NCI-H446 treated with DMSO at 0.1 percent for 48 hours (cell line): Measurements from ENCODE around the gene SLC35B1.
"Not testable (repeated sequence)": the region's sequence is repeated elsewhere in the genome, so short reads cannot be mapped to it uniquely, and the experiment has no call there.

Experiments used
- DNase-seq: peaks from one replicate; lab custom pipeline; 2025; lab: John Stamatoyannopoulos, UW

SLC35B1 gene

DNA sequence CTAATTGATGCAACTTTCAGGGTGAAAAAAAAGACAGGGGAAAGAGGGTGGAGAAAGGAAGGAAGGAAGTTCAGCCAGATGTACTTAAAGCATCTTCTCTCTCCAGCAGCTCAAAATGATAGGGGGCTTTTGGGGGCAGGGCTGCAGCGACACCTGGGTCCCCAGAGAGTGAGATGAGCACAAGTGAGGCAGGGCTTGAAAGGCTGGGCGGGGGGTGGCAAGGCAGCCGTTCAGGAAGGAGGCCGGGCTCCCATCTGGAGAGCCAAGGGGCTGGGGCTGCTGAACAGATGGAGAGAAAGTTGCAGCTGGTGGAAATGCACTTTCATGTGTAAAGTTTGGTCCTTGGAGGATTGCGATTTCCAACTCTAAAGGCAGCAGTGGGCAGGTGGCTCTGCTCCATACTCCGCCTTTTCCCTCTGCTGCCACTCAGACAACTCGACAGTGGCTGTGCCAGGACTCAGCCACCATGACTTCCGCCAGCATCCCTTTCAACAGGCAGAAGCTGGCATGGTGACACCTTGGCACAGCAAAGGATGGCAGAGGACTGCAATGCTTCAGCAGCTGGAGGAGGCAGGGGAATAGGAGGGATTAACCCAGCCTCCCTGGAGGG lies 7.7 kb downstream of the SLC35B1 start:
- DNase-seq: no peak

DNA sequence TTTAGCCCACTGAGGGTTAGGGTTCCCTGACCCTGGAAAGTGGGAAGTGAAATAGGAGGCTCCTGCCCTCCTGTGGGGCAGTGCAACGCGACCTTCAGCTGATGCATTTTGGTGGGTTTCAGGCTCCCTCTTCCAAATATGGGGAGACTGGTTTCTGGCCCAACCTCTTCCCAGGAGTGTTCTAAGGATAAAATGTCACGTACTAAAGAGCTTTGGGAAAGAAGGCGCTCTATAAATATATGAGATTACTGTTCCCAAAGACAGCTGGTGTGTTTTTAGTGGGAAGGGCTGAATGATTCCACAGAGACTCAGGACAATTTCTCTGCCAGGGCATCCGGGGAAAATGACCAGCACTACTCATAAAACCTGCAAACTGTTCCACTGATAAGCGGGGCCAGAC lies 9.8 kb downstream of the SLC35B1 start:
- DNase-seq: no peak

DNA sequence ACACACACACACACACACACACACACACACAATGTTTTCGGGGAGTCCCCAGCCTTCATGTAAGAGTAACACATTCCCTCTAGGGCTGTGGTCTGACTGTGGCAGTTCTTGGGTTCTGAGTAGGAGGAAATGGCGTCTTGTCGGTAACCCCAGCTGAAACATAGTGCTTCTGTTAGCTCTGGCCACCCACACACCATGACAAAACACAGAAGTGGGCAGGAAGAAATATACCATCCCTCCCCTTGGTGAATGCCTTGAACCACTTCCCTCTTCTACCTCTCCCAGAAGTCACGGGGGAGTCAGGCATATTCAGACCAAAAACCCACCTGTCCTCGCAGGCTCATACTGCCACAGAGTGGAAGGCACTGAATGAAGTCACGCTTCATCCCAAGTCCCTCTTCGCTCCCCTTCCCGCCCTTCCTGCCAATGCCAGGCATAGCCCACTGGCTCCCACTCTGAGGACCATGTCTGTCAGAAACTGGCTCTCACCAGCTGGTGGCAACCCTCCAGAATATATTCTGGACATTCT lies 11.5 kb downstream of the SLC35B1 start:
- DNase-seq: no peak

DNA sequence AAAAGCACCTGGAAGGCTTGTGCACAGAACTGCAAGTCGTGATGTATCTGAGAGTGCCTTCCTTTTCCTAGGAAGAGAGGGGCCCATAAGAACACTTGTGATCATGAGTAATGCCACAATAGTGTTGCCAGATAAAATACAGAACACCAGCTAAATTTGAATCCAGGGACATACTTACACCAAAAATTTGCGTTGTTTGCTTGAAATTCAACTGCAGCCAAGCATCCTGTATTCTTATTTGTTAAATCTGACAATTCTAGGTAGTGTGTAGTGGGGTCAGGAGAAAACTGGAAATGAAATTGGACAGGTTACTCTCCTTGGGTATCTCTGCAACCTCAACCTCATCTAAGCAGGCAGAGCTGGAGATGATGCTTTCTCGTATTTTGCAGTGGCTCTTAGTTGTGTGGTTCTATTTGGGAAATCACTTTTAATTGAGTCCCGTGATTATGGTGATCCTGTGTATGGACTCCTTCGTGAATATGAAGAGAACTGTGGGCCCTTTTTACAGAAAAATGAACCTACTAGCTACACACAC lies 12.0 kb downstream of the SLC35B1 start:
- DNase-seq: no peak

DNA sequence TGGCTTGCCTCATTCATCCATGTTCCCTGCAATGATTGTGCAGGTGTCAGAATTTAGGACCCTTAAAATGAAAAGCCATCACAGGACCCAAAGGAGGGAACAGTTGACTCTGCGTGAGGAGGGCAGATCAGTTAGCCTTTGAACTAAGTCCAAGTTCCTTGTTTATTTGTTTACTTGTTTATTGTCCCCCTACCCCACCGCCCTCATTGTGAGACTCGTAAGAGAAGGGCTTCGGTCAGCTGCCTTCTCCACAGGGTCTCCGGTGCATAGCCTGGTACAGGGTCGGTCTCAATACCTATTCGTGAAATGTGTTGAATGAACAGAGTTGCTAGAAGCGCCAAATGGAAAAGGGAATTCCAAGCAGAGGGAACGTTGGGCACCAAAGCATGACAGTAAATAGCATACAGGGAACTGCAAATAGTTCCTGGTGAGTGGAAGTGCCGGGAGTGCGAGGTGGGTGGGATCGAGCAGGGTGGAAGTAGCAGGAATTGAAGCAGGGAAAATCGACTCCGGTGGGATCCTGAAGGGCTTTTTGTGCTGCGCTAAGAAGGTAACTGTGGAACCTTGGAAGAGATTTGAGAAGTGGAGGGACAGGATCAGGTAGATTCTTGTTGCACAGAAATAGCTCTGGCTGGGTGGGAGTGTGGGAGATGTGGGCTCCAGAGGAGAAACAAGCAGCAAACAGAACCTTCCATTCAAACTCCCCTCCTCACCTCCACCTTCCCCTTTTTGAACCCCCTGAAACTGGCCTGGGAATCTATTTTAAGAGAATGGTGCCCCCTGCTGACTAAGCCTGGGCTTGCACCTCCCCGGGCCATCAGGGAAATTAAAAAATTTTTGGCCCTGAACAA lies 12.7 kb downstream of the SLC35B1 start:
- DNase-seq: no peak

DNA sequence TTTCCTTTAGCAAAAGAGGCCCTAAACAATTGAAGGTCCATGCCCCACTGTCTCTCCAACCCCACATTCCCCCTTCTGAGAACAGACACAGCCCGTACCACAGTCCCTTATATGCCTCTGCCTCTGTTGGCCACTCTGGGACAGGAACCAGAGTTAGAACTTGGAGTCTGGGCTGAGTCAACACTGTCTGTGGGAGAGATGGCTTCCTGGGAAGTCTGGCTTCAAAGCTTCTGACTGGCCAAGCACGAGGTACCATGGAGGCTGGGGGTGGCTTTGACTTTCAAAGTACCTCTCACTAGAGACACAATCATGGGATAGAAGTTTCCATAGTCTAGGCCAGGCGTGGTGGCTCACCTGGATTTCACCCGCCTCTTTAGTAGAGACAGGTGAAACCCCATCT lies 15.0 kb downstream of the SLC35B1 start:
- DNase-seq: no peak

DNA sequence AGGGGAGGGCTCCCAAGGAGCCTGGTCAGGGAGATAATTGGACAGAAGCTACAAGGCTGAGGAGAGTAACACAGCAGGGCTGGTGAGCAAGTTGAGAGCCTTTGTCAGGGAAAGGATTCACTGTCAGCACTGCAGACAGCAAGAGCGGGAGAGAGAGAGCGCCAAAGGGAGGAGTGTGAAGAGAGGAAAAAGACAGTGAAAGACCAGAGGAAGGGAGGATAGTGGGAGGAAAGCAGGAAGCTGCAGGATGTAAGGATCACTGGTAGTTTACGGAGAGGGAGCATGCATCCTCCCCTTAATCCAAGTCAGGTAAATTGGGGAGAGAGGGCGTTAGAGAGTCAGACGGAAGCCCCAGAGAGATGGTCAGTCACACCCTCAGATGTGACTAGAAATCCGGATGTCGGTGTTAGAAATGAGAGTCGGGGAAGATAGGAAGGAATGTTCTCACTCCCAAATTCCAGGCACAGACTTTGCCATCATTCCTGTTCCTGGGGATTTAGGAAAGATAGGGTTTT lies 16.0 kb downstream of the SLC35B1 start:
- no peak for DNase-seq

DNA sequence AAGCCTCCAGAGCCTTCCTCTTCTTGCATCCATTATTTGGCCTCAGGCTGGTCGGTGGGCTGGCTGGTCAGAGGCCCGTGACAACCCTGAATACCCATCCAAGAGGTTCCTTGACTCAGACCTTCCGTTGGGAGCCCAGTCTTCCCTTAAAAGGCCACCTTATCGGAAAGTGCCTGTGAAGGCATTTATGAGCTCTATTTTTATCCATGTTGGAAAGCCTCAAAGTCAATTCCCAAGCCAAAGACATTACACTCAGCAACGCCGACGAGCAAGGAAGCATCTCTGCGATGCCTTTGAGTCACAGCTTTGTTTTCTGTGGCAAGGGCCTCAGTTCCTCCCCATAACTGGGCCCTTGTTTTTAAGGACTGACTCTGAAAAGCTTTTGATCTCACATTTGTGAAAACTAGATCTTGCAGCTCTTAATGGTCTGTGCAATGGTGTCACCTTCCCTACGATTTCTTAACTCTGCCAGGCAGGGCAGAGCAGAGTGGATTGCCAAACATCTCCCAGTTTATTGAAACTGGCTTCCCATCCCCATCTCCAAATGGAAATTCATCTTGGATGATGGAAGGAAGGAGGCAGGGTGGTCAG lies 16.6 kb downstream of the SLC35B1 start:
- DNase-seq: no peak

DNA sequence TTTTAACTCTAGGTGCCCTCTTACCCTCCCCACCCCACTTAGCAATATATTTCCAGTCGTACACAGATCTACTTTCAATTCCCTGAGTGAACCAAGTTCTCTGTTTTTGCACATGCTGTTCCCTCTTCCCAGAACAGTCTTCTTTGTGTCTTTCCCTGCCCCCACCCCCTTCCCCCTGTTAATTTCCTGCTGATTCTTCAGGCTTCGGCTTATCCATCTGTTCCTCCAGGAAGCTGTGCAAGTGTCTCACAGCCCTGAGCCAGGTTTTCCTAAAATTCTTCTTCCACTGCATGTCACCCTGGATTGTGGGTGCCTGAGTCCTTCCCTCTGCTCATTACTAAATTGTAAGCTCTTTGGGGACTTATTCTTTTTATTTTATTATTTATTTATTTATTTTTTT lies 17.5 kb downstream of the SLC35B1 start:
- no peak for DNase-seq

DNA sequence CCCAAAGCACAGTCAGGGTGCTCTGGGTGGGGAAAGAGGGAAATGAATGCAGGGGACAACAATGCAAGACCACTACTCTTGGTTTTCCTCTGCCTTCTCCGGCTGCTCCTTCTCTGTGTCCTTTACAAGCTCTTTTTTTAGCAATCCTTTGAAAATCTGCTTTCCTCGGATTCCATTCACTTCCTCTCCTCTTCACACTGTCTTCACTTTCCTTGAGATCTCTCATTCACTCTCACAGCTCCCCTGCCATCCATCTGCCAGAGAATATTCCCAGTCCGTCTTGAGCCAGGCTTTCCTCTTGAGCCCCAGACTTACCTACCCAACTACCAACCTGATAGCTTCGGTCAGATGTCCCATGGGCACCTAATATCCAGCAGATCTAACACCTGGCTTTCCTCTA lies 18.9 kb downstream of the SLC35B1 start:
- no peak for DNase-seq

DNA sequence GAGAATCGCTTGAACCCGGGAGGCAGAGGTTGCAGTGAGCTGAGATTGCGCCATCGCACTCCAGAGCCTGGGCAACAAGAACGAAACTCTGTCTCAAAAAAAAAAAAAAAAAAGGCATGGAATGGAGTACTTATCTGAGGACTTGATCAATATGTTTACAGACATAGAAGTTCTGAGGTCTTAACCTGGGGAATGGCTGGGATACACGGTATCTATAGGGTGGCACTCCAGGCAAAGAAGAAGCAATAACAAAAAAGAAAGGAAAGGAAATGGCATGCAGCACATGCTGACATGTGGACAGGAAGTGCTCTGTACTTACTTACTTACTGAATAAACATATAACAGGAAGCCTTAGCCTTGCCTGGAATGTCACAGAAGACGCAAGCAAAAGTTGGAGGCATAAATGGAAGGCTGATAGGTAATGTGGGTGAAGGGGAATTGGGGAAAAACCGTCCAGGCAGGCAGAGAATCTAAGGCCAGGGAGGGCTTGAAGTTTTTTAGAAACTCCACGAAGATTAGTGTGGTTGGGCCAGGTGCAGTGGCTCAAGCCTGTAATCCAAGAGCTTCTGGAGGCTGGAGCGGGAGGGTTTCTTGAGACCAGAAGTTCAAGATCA lies 19.8 kb downstream of the SLC35B1 start:
- DNase-seq: no peak

DNA sequence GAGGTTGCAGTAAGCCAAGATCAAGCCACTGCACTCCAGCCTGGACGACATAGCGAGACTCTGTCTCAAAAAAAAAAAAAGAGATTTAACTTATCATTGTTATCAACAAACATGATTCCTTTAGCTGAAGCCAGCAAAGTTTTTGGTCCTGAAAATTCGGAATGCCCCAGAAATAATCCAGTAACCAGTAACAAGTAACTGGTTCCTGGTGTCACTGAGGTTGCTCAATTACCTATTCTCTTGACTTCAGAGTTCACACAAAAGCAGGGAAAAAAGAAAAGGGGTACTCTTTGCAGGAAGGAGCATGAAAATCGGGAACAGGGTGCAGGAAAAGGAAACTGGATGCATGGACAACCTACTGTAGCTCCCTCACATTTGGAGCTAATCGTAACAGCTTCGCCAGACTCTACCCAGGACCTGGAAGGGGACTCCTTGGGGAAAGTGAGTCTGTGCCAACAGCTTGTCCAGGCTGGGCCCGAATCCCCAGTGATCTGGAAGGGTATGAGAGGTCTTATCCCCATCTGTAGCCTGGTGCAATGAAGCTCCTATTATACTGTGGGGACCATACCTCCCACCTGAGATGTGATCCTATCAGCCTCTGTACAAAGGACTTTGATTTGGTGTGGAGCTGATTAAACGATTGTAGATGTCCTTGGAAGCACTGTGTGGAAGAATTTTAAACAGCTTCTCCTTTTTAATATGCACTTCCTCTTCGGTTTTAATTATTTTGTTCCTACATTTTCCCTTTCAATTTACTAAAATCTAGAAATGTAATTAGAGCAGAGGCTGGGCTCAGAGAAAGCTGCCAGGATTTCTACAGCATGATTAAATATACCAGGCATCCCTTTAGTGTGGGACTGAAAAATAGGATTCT lies 26.4 kb downstream of the SLC35B1 start:
- no peak for DNase-seq

DNA sequence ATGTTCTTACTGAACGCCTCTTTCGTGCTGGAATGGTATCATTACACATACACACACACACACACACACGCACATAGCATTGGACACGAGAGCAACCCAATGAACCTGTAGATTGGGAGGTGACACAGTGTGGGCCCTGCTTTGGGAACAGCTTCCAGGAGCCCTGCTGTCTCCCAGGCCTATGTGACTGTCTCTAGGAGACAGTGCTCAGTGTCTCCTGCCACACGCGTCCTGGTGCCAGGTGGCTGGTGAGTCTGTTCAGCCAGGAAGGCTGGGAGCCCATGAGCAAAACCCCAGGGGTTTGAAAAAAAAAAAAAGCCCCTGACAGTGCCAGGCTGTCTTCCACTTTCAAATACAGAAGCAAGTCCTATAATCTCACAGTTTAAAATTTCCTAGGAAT lies 27.4 kb downstream of the SLC35B1 start:
- DNase-seq: no peak

DNA sequence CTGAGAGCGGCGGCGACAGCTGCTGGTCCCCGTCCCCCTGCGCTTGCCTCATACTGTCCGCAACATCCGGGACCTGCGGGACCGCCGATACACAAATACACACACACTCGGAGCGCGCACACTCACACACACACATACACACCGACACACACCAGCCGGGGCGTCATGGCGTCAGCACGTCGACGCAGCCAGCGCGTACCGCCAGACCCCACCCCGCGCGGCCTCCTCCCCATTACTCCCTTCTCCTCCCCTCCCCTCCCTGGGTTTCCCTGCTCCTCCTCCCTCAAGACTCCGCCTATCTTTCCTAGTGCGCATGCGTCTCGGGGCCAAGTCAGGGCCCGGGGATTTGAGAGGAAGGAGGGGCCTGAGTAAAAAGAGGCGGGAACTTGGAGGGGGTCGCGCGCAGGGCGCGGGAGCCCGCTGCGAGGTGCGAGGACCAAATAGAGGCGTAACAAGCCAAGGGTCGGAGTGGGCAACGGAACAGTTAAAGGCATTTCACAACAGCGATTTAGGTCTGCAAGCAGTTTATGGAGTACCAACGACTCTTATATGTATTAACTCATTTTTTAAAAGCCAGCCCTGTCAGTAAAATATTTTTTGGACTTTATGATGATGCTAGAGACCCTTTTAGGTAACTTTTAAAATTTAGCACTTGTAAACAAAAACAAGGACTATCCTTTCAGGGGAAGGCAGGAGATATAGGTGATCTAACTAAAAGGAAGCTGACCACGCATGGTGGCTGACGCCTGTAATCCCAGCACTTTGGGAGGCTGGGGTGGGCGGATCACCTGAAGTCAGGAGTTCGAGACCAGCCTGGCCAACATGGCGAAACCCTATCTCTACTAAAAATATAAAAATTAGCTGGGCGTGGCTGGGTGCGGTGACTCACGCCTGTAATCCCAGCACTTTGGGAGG lies 29.6 kb downstream of the SLC35B1 start, which contains the start of gene SPOP:
Gene SPOP, minus strand, starts transcription at position 165 of the 915 bp plus-strand sequence. CDS start 55,287 bp downstream, outside the sequence.
- peak; percentile 96 for DNase-seq

DNA sequence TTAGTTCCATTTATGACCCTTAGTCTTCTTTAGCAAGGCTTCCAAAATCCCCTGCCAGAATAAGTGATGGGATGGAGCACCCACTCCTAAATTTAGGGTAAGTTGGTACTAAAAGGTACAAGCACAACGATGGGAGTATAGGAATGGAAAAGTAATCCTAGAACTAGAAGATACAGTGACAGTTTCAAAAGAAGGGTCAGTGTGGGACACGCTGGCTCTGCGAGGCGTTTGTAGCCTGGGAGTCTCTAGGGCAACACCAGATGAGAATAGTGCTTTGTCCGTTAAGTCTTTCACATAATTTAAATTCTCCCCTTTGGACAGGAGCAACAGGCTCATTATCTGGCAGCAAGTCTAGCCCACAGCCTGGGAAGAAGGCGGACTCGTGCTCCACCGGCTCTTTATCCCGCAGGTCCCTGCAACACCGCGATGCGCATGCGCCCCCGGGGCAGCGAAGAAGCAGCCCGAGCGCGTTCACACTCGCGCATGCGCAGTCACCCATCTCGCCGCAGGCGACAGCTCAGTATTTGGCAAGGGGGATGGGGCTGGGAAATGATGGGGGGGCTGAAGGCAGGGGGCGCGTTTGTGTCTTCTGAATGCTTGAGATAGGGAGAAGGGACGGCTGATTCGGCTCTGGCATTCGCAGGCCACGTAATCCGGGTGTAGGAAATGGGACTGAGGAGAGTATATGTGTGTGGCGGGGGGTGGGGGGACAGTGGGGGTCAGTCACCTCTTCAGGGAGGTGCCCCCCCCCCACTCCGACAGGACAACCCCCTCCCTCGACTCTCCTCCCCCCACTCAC lies 30.4 kb downstream of the SLC35B1 start:
- peak; percentile 87 for DNase-seq

DNA sequence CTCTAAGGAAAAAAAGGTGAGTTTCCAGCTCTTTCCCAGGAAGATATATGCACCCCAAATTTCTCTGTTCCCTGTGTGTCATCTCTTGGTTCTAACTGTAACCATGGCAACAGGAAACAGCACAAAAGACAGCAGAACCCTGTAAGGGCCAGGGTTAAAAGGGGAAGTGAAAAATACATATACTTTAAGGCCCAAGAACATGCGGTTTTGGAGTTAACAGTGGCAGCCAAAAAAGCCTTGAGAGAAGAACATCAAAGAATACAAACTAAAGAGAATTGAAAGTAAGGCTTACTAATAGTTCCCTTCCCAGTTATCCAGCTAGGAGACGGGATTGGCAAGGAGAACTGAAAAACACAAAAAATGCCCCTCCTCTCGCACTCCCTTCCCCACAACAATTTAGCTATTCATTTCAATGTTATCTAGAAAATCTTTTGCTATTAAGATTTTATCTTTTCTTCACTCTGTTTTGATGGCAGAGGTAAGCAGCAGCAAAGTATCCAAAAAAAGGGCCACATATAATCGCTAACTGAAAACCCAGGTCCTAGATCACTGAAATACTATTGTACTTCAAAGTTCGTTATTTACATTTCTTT lies 31.4 kb downstream of the SLC35B1 start:
- DNase-seq: no peak

DNA sequence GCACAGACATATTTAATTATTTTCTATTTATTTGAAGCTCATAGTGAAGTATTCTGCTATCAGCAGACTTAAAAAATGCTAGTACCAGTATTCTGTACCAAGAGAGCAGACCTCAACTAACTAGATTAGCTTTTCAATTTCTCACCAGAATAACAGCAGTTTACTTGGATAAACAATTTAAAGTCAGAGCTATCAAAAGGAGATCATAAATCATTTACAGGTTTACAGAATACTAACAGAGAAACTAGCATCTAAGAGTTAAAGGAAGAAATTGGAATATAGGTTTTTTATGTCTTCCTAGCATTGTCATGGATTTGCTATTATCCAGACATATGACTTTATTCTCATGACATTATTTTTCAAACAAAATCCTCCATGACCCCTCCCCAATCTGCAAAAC lies 33.3 kb downstream of the SLC35B1 start:
- DNase-seq: no peak

DNA sequence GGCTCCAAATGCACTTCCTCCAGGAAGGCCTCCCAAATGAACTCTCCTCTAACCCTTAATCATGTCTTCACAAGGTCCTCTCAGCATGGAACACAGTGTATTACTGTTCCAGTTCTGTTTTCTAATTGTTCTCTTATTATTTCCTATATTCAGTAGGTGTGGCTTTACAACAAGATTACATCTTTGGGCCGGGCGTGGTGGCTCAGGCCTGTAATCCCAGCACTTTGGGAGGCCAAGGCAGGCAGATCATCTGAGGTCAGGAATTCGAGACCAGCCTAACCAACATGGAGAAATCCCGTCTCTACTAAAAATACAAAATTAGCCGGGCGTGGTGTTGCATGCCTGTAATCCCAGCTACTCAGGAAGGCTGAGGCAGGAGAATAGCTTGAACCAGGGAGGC lies 34.1 kb downstream of the SLC35B1 start:
- not testable (repeated sequence) for DNase-seq

DNA sequence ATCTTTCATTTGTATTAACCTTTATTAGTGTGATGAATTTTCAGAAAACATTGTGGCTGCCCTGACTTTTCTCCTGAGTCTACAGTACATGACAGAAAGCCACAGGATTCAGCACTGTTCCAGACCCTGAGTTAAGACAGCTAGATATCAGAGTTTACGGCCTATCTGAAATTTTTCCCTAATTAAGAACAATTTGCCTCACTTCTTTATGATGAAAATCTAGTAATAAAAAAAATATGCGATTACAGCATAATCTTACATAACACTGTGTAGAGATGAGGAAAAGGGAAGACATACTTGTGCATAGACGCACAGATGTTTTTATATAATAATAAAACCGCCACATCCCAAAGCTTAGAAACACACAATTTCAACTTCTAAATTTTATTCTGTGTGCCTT lies 37.1 kb downstream of the SLC35B1 start:
- DNase-seq: no peak
